GM23338 (cell line): ENCODE data around the gene AGAP2. TPM values are rescaled to one million over a fixed set of nuclear protein-coding genes. Genes with fewer than 3 reads are reported as not detected.

Experiments used
- ATAC-seq: fragments of 200-7000 bp; cut with Tn5 transposase; 3 replicates; pipeline ENCODE4 v1.9.1; 2020
- DNase-seq: peaks from one replicate; pipeline ENCODE4 v3.0.0-alpha.2; 2015; ENCODE audit warnings: low spot score
- H2AFZ ChIP-seq: fragments of 200-600 bp; sonication (generic); 2 replicates; pipeline ENCODE4 v1.8.0; 2016; ENCODE audit warnings: antibody characterized with exemption, mild to moderate bottlenecking, moderate library complexity
- H3F3A ChIP-seq: fragments of 200-600 bp; sonication (generic); replicated peaks from 2 replicates; pipeline ENCODE4 v1.8.0; 2017; ENCODE audit warnings: antibody characterized with exemption, mixed run types, low read depth
- H3K27ac ChIP-seq: fragments of 200-600 bp; sonication (generic); 2 replicates; pipeline ENCODE4 v1.6.1; 2016; ENCODE audit warnings: low read depth
- H3K27me3 ChIP-seq: fragments of 200-600 bp; sonication (generic); 2 replicates; pipeline ENCODE4 v1.8.0; 2016; ENCODE audit warnings: mild to moderate bottlenecking, mixed run types, moderate library complexity; ENCODE audit not compliant: insufficient read depth
- H3K36me3 ChIP-seq: fragments of 200-600 bp; sonication (generic); 2 replicates; pipeline ENCODE4 v1.8.0; 2016; ENCODE audit warnings: mild to moderate bottlenecking; ENCODE audit not compliant: insufficient read depth
- H3K4me1 ChIP-seq: fragments of 200-600 bp; sonication (generic); 2 replicates; pipeline ENCODE4 v1.8.0; 2016; ENCODE audit warnings: mild to moderate bottlenecking, moderate library complexity; ENCODE audit not compliant: insufficient read depth
- H3K4me2 ChIP-seq: fragments of 200-600 bp; sonication (generic); 2 replicates; pipeline ENCODE4 v1.7.1; 2017; ENCODE audit warnings: mixed run types
- H3K4me3 ChIP-seq: fragments of 200-600 bp; sonication (generic); 2 replicates; pipeline ENCODE4 v1.6.1; 2016; ENCODE audit warnings: mixed run types
- H3K79me2 ChIP-seq: fragments of 200-600 bp; sonication (generic); replicated peaks from 2 replicates; pipeline ENCODE4 v1.8.0; 2017; ENCODE audit warnings: mild to moderate bottlenecking; ENCODE audit not compliant: insufficient read depth
- H3K9me2 ChIP-seq: fragments of 200-600 bp; sonication (generic); 2 replicates; pipeline ENCODE4 v1.8.0; 2017; ENCODE audit not compliant: insufficient read depth
- H4K20me1 ChIP-seq: fragments of 200-600 bp; sonication (generic); replicated peaks from 2 replicates; pipeline ENCODE4 v1.8.0; 2017; ENCODE audit warnings: mild to moderate bottlenecking; ENCODE audit not compliant: insufficient read depth
- H3K27ac Mint-ChIP-seq: 2 replicates; pipeline ENCODE4 v1.8.0; 2020; ENCODE audit warnings: inconsistent platforms, mild to moderate bottlenecking, moderate library complexity, mixed read lengths
- H3K27me3 Mint-ChIP-seq: 3 replicates; pipeline ENCODE4 v1.8.0; 2022; ENCODE audit warnings: low read depth, mild to moderate bottlenecking, moderate library complexity, mixed read lengths, inconsistent platforms; ENCODE audit not compliant: insufficient read depth, poor library complexity
- H3K36me3 Mint-ChIP-seq: 3 replicates; pipeline ENCODE4 v1.8.0; 2021; ENCODE audit warnings: low read depth, mild to moderate bottlenecking, inconsistent platforms, moderate library complexity, mixed read lengths
- H3K4me1 Mint-ChIP-seq: 3 replicates; pipeline ENCODE4 v1.8.0; 2020; ENCODE audit warnings: mild to moderate bottlenecking, inconsistent platforms, mixed read lengths
- H3K4me3 Mint-ChIP-seq: 3 replicates; pipeline ENCODE4 v1.8.0; 2021; ENCODE audit warnings: moderate library complexity, mild to moderate bottlenecking, inconsistent platforms, mixed read lengths
- H3K9me3 Mint-ChIP-seq: 3 replicates; pipeline ENCODE4 v1.8.0; 2020; ENCODE audit warnings: moderate library complexity, mild to moderate bottlenecking, inconsistent platforms, mixed read lengths
- CREB1 ChIP-seq: fragments of 250-450 bp; sonication (Bioruptor Pico); IDR thresholded peaks from 2 replicates; pipeline ENCODE4 v1.5.0; 2020; ENCODE audit warnings: low read depth, mild to moderate bottlenecking, moderate library complexity
- CTCF ChIP-seq, 2 experiments: fragments of 200-600 bp in 1 of 2; sonication (generic) in 1 of 2; conservative IDR thresholded peaks; 2 replicates each; pipeline versions ENCODE4 v1.5.1 to v1.6.1; 2016 to 2017; ENCODE audit warnings: antibody characterized with exemption in 2 of 2, low read depth in 2 of 2, mild to moderate bottlenecking in 2 of 2, moderate library complexity in 1 of 2
- ETS1 ChIP-seq: IDR thresholded peaks from 2 replicates; pipeline ENCODE4 v1.6.1; 2016; ENCODE audit warnings: antibody characterized with exemption
- EZH2 ChIP-seq: fragments of 200-600 bp; sonication (generic); IDR thresholded peaks from one replicate; pipeline ENCODE4 v1.8.0; 2017; ENCODE audit warnings: antibody characterized with exemption, mild to moderate bottlenecking, low read depth; ENCODE audit not compliant: unreplicated experiment
- EZH2phosphoT487 ChIP-seq: fragments of 200-600 bp; sonication (generic); IDR thresholded peaks from one replicate; pipeline ENCODE4 v1.8.1; 2018; ENCODE audit warnings: antibody characterized with exemption; ENCODE audit not compliant: unreplicated experiment
- JUNB ChIP-seq: IDR thresholded peaks from one replicate; pipeline ENCODE4 v1.6.1; 2016; ENCODE audit warnings: antibody characterized with exemption; ENCODE audit not compliant: unreplicated experiment
- REST ChIP-seq: IDR thresholded peaks from one replicate; pipeline ENCODE4 v1.6.1; 2018; ENCODE audit warnings: antibody characterized with exemption; ENCODE audit not compliant: unreplicated experiment
- ZNF114 ChIP-seq: fragments of 250-450 bp; sonication (Bioruptor Pico); IDR thresholded peaks from 2 replicates; pipeline ENCODE4 v1.5.0; 2020; ENCODE audit warnings: mild to moderate bottlenecking, moderate library complexity
- polyA plus RNA-seq: library from polyadenylated mRNA; unstranded; fragments of >200 nt; fragmentation: Nextera tagmentation; extraction: Ambion mirVana; gene quantifications from 2 replicates; pipeline ENCODE4 v1.2.1, GENCODE V29; 2016
- total RNA-seq: library from RNA; depleted of rRNA; stranded (reverse); fragments of >200 nt; shearing (Covaris generic); gene quantifications from 2 replicates; pipeline ENCODE4 v1.2.3, GENCODE V29; 2014

Gene AGAP2
- total and polyA plus RNA-seq, 2 experiments from 2014 or later, result 0.36 to 1.3 TPM

- H3K27me3 ChIP-seq, result peaks cover 100% of the 10 kb centered on the region
- DNase-seq, result peak; percentile 91
- H3K27ac ChIP-seq, result no peak overlapping the region
- no peaks in the 10 kb centered on the region for H3K36me3 ChIP-seq
- H4K20me1 ChIP-seq, result no peaks in the 10 kb centered on the region
- Mint-ChIP-seq H3K4me1 (peaks cover 32% of the 10 kb centered on the region), H3K4me3 (peak overlapping the region; percentile 79), H3K36me3 (no peaks in the 10 kb centered on the region; the same call in 2 of the 3 replicates), H3K27ac (no peak overlapping the region), H3K27me3 (peaks cover 91% of the 10 kb centered on the region), H3K9me3 (peaks cover 2% of the 10 kb centered on the region)
- H3K4me2 ChIP-seq, result peak overlapping the region; percentile 91
- no peaks in the 10 kb centered on the region for H3K9me2 ChIP-seq
- H2AFZ ChIP-seq, result peak overlapping the region; percentile 76
- H3K4me1 ChIP-seq, result peaks cover 19% of the 10 kb centered on the region
- peak; percentile 67 for ATAC-seq
- H3K79me2 ChIP-seq, result no peaks in the 10 kb centered on the region
- peak overlapping the region; percentile 62 for H3K4me3 ChIP-seq
- peaks cover 10% of the 10 kb centered on the region for H3F3A ChIP-seq
- TF ChIP-seq CTCF (conservative IDR thresholded peaks at IDR 0.05; ENCODE audit: low read depth in 2 of 2) (peak; percentile 56 to 83), ETS1 (no peak), EZH2 (peak; percentile 75)
Measured at GRCh38 chr12:57735952-57736740, 2.4 kb downstream of the AGAP2 start.

GRCh38 chr12:57735198-57735855 lies 3.2 kb downstream of the AGAP2 start:
- Histone ChIP-seq H3K27me3 (peaks cover 100% of the 10 kb centered on the region), H3K4me3 (peak overlapping the region; percentile 62)
- no peaks in the 10 kb centered on the region; the same call in 2 of the 3 replicates for H3K36me3 Mint-ChIP-seq

GRCh38 chr12:57734591-57734990 lies 4.0 kb downstream of the AGAP2 start:
- H3K9me3 Mint-ChIP-seq, result peaks cover 2% of the 10 kb centered on the region
- Histone ChIP-seq H3K4me3 (no peak overlapping the region), H3K4me2 (no peak overlapping the region), H3K9me2 (no peaks in the 10 kb centered on the region), H2AFZ (no peak overlapping the region), H3K4me1 (peaks cover 19% of the 10 kb centered on the region), H3F3A (peaks cover 10% of the 10 kb centered on the region), H3K79me2 (no peaks in the 10 kb centered on the region), H3K27me3 (peaks cover 100% of the 10 kb centered on the region), H3K27ac (no peak overlapping the region), H3K36me3 (no peaks in the 10 kb centered on the region), H4K20me1 (no peaks in the 10 kb centered on the region; the same call in 1 of the 2 replicates)
- ATAC-seq (no peak), DNase-seq (no peak)
- no peak overlapping the region for H3K27ac Mint-ChIP-seq
- peaks cover 31% of the 10 kb centered on the region for H3K4me1 Mint-ChIP-seq
- H3K36me3 Mint-ChIP-seq, result no peaks in the 10 kb centered on the region; the same call in 2 of the 3 replicates
- peak overlapping the region; percentile 7; the same call in 1 of the 3 replicates for H3K4me3 Mint-ChIP-seq
- peaks cover 91% of the 10 kb centered on the region for H3K27me3 Mint-ChIP-seq
- TF ChIP-seq REST (no peak), EZH2phosphoT487 (no peak), ZNF114 (CRISPR knock-in tag) (no peak), JUNB (no peak), CREB1 (CRISPR knock-in tag) (no peak)

More at GRCh38 chr12:57735198-57735855, 3.2 kb downstream of the AGAP2 start:
- ATAC-seq (no peak; the same call in 2 of the 3 replicates), DNase-seq (peak; percentile 50)
- TF ChIP-seq CREB1 (CRISPR knock-in tag) (no peak), EZH2 (peak; percentile 20)
- Histone ChIP-seq H3K9me2 (no peaks in the 10 kb centered on the region), H3K36me3 (no peaks in the 10 kb centered on the region), H3K79me2 (no peaks in the 10 kb centered on the region), H3K27ac (no peak overlapping the region), H4K20me1 (no peaks in the 10 kb centered on the region), H2AFZ (no peak overlapping the region), H3K4me1 (peaks cover 19% of the 10 kb centered on the region), H3F3A (peaks cover 10% of the 10 kb centered on the region), H3K4me2 (peak overlapping the region; percentile 91)
- Mint-ChIP-seq H3K27ac (no peak overlapping the region), H3K4me1 (peaks cover 32% of the 10 kb centered on the region), H3K27me3 (peaks cover 91% of the 10 kb centered on the region), H3K4me3 (peak overlapping the region; percentile 79), H3K9me3 (peaks cover 2% of the 10 kb centered on the region)
